ENCODE results near the gene FMO2.

DNA sequence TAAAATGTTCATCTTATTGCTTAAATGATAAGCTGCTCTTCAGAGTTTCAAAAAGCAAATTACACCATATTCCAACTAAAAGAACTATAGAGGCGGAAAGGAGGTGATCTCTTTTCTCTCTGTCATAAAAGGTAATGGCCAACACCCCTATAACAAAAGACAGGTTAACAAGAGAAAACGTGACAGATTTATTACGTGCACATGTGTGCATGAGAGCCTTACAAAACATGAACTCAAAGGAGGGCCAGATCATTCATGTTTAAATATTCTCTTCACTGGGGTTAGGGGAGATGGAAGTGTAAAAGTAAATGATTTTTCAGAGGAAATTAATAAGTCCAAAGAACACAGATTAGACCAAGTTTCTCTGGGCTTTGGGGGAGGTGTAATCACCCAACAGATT lies 26.5 kb upstream of the FMO2 start:
- TF ChIP-seq, protein P1, sequence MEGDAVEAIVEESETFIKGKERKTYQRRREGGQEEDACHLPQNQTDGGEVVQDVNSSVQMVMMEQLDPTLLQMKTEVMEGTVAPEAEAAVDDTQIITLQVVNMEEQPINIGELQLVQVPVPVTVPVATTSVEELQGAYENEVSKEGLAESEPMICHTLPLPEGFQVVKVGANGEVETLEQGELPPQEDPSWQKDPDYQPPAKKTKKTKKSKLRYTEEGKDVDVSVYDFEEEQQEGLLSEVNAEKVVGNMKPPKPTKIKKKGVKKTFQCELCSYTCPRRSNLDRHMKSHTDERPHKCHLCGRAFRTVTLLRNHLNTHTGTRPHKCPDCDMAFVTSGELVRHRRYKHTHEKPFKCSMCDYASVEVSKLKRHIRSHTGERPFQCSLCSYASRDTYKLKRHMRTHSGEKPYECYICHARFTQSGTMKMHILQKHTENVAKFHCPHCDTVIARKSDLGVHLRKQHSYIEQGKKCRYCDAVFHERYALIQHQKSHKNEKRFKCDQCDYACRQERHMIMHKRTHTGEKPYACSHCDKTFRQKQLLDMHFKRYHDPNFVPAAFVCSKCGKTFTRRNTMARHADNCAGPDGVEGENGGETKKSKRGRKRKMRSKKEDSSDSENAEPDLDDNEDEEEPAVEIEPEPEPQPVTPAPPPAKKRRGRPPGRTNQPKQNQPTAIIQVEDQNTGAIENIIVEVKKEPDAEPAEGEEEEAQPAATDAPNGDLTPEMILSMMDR (IDR thresholded peaks at IDR 0.05; ENCODE audit: low read depth, low read length, poor library complexity, severe bottlenecking): no peak
- TF ChIP-seq EZH2phosphoT487 (IDR thresholded peaks at IDR 0.05; ENCODE audit: borderline replicate concordance, low read length): no peak
